Measurements from ENCODE around the gene GPC5.

DNA sequence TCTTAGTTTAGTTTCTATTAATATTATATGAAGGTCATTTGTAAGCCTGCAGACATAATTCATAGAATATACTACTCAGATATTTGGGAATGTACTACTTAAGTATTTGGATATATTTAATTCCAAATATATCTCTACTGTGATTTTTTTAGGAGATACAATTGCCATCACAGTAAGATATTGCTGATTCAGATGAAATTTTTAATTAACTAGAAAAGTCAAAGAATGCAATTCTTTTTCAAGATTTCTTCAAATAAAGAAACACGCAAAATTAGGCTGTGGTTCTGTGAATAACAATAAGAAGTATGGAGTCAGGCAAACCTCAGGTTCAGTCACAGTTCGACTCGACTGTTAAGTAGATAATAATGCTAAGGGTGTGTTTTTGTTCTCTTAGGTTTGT lies 1277.8 kb downstream of the GPC5 start:
- no peak for TF ChIP-seq RAD21 (IDR thresholded peaks at IDR 0.05 in 1 of 2, conservative IDR thresholded peaks at IDR 0.05 in 1 of 2; ENCODE audit: low read depth in 2 of 2, low read length in 2 of 2)
- TF ChIP-seq, protein P1, sequence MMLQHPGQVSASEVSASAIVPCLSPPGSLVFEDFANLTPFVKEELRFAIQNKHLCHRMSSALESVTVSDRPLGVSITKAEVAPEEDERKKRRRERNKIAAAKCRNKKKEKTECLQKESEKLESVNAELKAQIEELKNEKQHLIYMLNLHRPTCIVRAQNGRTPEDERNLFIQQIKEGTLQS (IDR thresholded peaks at IDR 0.05; ENCODE audit: insufficient read depth, low read depth, low read length): no peak

Data from H1 (cell line).